Muscle of leg (tissue), 16 donors: Measurements from ENCODE around the gene GABRA1. TPM values are rescaled to one million over a fixed set of nuclear protein-coding genes. Genes with fewer than 3 reads are reported as not detected.

ENCODE experiments used
- DNase-seq: peaks from one replicate; pipeline ENCODE4 v3.0.0; 2013
- H3K27ac ChIP-seq: one replicate; pipeline ENCODE4 v1.5.1; 2013; ENCODE audit warnings: mild to moderate bottlenecking, low read length, control low read depth
- H3K27me3 ChIP-seq: one replicate; pipeline ENCODE4 v1.6.1; 2013; ENCODE audit warnings: low read length; ENCODE audit not compliant: control insufficient read depth, insufficient read depth
- H3K36me3 ChIP-seq: one replicate; pipeline ENCODE4 v1.6.1; 2013; ENCODE audit warnings: low read length; ENCODE audit not compliant: control insufficient read depth, insufficient read depth
- H3K4me1 ChIP-seq: one replicate; pipeline ENCODE4 v1.6.1; 2013; ENCODE audit warnings: low read length; ENCODE audit not compliant: control insufficient read depth, insufficient read depth
- H3K4me3 ChIP-seq: one replicate; pipeline ENCODE4 v1.5.1; 2013; ENCODE audit warnings: low read length, control low read depth
- H3K9me3 ChIP-seq: replicated peaks from 2 replicates; pipeline ENCODE4 v1.6.1; 2013; ENCODE audit warnings: low read depth, low read length; ENCODE audit not compliant: control insufficient read depth
- WGBS: methylation state at CpG from one replicate; pipeline ENCODE4 v1.1.5; 2013; ENCODE audit warnings: missing lambda C conversion rate; ENCODE audit not compliant: insufficient coverage; 5-methylcytosine and 5-hydroxymethylcytosine counted together
- long read RNA-seq, 11 donors: transcript quantifications; one replicate each; lab custom pipeline, GENCODE V29; 2026
- polyA plus RNA-seq, 8 donors: library from polyadenylated mRNA; unstranded; fragments of 120-200 nt; gene quantifications; one replicate each; pipeline versions ENCODE4 v1.2.1 to v1.2.3, GENCODE V29; 2013; ENCODE audit warnings: inconsistent platforms in 1 of 8, low replicate concordance in 1 of 8; ENCODE audit not compliant: insufficient read length in 8 of 8, insufficient read depth in 1 of 8
- total RNA-seq: library from RNA; stranded (reverse); fragments of 120-200 nt; gene quantifications from one replicate; pipeline ENCODE4 v1.2.4, GENCODE V29; 2013

Gene GABRA1
- total RNA-seq: 0.13 TPM
- under 1 TPM in 5 of 8 donors, not detected in 3; 0.06 to 0.40 (median 0.12) TPM for polyA plus RNA-seq
- long read RNA-seq, donor 1: 0 reads
- long read RNA-seq, donor 2: 0 reads
- long read RNA-seq, donor 3: 0 reads
- long read RNA-seq, donor 4: 0 reads
- long read RNA-seq, donor 5: 0 reads
- long read RNA-seq, donor 6: 0 reads
- long read RNA-seq, donor 7: 0 reads
- long read RNA-seq, donor 8: 0 reads
- long read RNA-seq, donor 9: 0 reads
- long read RNA-seq, donor 10: 0 reads
- long read RNA-seq, donor 11: 0 reads

GRCh38 chr5:161847941-161848391 is at the start of gene GABRA1:
Gene GABRA1, plus strand, starts transcription at chr5:161848120. Its CDS starts 2,691 bp downstream, at chr5:161850811.
- Histone ChIP-seq H3K4me3 (no peak within 1 kb of the TSS), H3K36me3 (no peaks in the 10 kb centered on the region), H3K27me3 (peaks cover 16% of the 10 kb centered on the region), H3K4me1 (no peaks in the 10 kb centered on the region), H3K9me3 (no peaks in the 10 kb centered on the region), H3K27ac (no peak within 1 kb of the TSS)
- peak; percentile 3 for DNase-seq
- WGBS: 0% methylated on average over 3 of the region's 16 CpGs

- H3K27ac ChIP-seq: no peak overlapping the region
- H3K36me3 ChIP-seq: no peaks in the 10 kb centered on the region
- no peaks in the 10 kb centered on the region for H3K27me3 ChIP-seq
- no peak for DNase-seq
- 67% methylated on average over 3 of the region's 3 CpGs for WGBS
- no peaks in the 10 kb centered on the region for H3K9me3 ChIP-seq
- no peaks in the 10 kb centered on the region for H3K4me1 ChIP-seq
- H3K4me3 ChIP-seq: no peak overlapping the region
Observed at GRCh38 chr5:161799316-161799715, 48.6 kb upstream of the GABRA1 start.

- no peaks in the 10 kb centered on the region for H3K36me3 ChIP-seq
- no peak for DNase-seq
- no peaks in the 10 kb centered on the region for H3K27me3 ChIP-seq
- H3K4me3 ChIP-seq: no peak overlapping the region
- H3K27ac ChIP-seq: no peak overlapping the region
- no peaks in the 10 kb centered on the region for H3K9me3 ChIP-seq
- H3K4me1 ChIP-seq: no peaks in the 10 kb centered on the region
- 40% methylated on average over 1 of the region's 1 CpG for WGBS
Observed at GRCh38 chr5:161804263-161804662, 43.7 kb upstream of the GABRA1 start.

- H3K4me1 ChIP-seq: no peaks in the 10 kb centered on the region
- no peaks in the 10 kb centered on the region for H3K36me3 ChIP-seq
- DNase-seq: peak; percentile 47
- no peak overlapping the region for H3K4me3 ChIP-seq
- H3K27me3 ChIP-seq: peaks cover 16% of the 10 kb centered on the region
- WGBS: 6% methylated on average over 2 of the region's 5 CpGs
- no peaks in the 10 kb centered on the region for H3K9me3 ChIP-seq
- no peak overlapping the region for H3K27ac ChIP-seq
Observed at GRCh38 chr5:161846746-161847145, 1.2 kb upstream of the GABRA1 start.

- Histone ChIP-seq H3K27ac (no peak overlapping the region), H3K4me1 (no peaks in the 10 kb centered on the region), H3K36me3 (no peaks in the 10 kb centered on the region), H3K4me3 (no peak overlapping the region), H3K9me3 (no peaks in the 10 kb centered on the region), H3K27me3 (peaks cover 16% of the 10 kb centered on the region)
- 0% methylated on average over 3 of the region's 12 CpGs for WGBS
- DNase-seq: no peak
Observed at GRCh38 chr5:161847447-161847846, 473 bp upstream of the GABRA1 start.

GRCh38 chr5:161850491-161850890 is 2.6 kb downstream of the GABRA1 start:
- Histone ChIP-seq H3K27ac (no peak overlapping the region), H3K4me1 (no peaks in the 10 kb centered on the region), H3K27me3 (peaks cover 16% of the 10 kb centered on the region), H3K4me3 (no peak overlapping the region), H3K9me3 (no peaks in the 10 kb centered on the region), H3K36me3 (no peaks in the 10 kb centered on the region)
- WGBS: no CpG with 5 or more reads among the region's 3 CpGs
- DNase-seq: no peak

- 100% methylated on average over 1 of the region's 2 CpGs for WGBS
- Histone ChIP-seq H3K4me3 (no peak overlapping the region), H3K4me1 (no peaks in the 10 kb centered on the region), H3K36me3 (no peaks in the 10 kb centered on the region), H3K27ac (no peak overlapping the region), H3K27me3 (peaks cover 16% of the 10 kb centered on the region), H3K9me3 (no peaks in the 10 kb centered on the region)
- no peak for DNase-seq
Observed at GRCh38 chr5:161851691-161852299, 3.9 kb downstream of the GABRA1 start.

GRCh38 chr5:161857358-161857757 is 9.4 kb downstream of the GABRA1 start:
- Histone ChIP-seq H3K36me3 (no peaks in the 10 kb centered on the region), H3K27ac (no peak overlapping the region), H3K27me3 (no peaks in the 10 kb centered on the region), H3K9me3 (no peaks in the 10 kb centered on the region), H3K4me3 (no peak overlapping the region), H3K4me1 (no peaks in the 10 kb centered on the region)
- no CpG with 5 or more reads among the region's 1 CpG for WGBS
- no peak for DNase-seq

GRCh38 chr5:161863259-161863658 is 15.3 kb downstream of the GABRA1 start:
- H3K4me1 ChIP-seq: no peaks in the 10 kb centered on the region
- 75% methylated on average over 2 of the region's 3 CpGs for WGBS

GRCh38 chr5:161863811-161864210 is 15.9 kb downstream of the GABRA1 start:
- no peaks in the 10 kb centered on the region for H3K27me3 ChIP-seq
- H3K9me3 ChIP-seq: no peaks in the 10 kb centered on the region
- no CpG with 5 or more reads among the region's 1 CpG for WGBS
- no peaks in the 10 kb centered on the region for H3K36me3 ChIP-seq
- no peak for DNase-seq
- H3K4me3 ChIP-seq: no peak overlapping the region
- no peak overlapping the region for H3K27ac ChIP-seq
- no peaks in the 10 kb centered on the region for H3K4me1 ChIP-seq

More at GRCh38 chr5:161863259-161863658, 15.3 kb downstream of the GABRA1 start:
- Histone ChIP-seq H3K9me3 (no peaks in the 10 kb centered on the region), H3K4me3 (no peak overlapping the region), H3K27me3 (no peaks in the 10 kb centered on the region), H3K36me3 (no peaks in the 10 kb centered on the region), H3K27ac (no peak overlapping the region)
- DNase-seq: no peak
